VCaP (cell line): ENCODE results near the gene QRICH1.

ENCODE experiments used
- H3K27ac ChIP-seq: fragments of 450-650 bp; 2 replicates; pipeline ENCODE4 v1.5.1; 2017
- CTCF ChIP-seq: fragments of 450-650 bp; conservative IDR thresholded peaks from 2 replicates; pipeline ENCODE4 v1.5.1; 2017; ENCODE audit warnings: mild to moderate bottlenecking, moderate library complexity

The QRICH1 gene

GRCh38 chr3:48983096-48983495 is 110.8 kb downstream of the QRICH1 start:
- TF ChIP-seq CTCF = no peak
- 0 out of 2 replicates have a peak overlapping the region, but pooled peaks have one; percentile 7 for H3K27ac ChIP-seq

- no peak overlapping the region for H3K27ac ChIP-seq
- no peak for TF ChIP-seq CTCF
These were observed 111.2 kb downstream of the QRICH1 start for GRCh38 chr3:48982686-48983085.

- no peak for TF ChIP-seq CTCF
These were observed 111.9 kb downstream of the QRICH1 start for GRCh38 chr3:48982016-48982415.

GRCh38 chr3:48980295-48980694 is 113.6 kb downstream of the QRICH1 start:
- TF ChIP-seq CTCF = no peak
- H3K27ac ChIP-seq = no peak overlapping the region

More at GRCh38 chr3:48982016-48982415, 111.9 kb downstream of the QRICH1 start:
- no peak overlapping the region for H3K27ac ChIP-seq
